Astrocyte (in vitro differentiated cells and primary cell): ENCODE measurements around the gene ABCC10. TPM values are rescaled to one million over a fixed set of nuclear protein-coding genes. Genes with fewer than 3 reads are reported as not detected.

ENCODE experiments used
- DNase-seq: peaks from one replicate; pipeline ENCODE4 v3.0.0-alpha.2; 2010; ENCODE audit warnings: low read depth
- FAIRE-seq: peaks from 2 replicates; lab custom pipeline; 2011; peaks lifted over from hg19 to GRCh38; lab: Jason Lieb, UNC
- H2AFZ ChIP-seq: 2 replicates; pipeline ENCODE4 v1.6.0; 2012; ENCODE audit warnings: low read depth, low read length, inconsistent platforms
- H3K27ac ChIP-seq: 2 replicates; pipeline ENCODE4 v1.5.1; 2011; ENCODE audit warnings: low read depth, low read length, inconsistent platforms
- H3K27me3 ChIP-seq: 2 replicates; pipeline ENCODE4 v1.6.0; 2011; ENCODE audit warnings: low read length, inconsistent platforms; ENCODE audit not compliant: insufficient read depth
- H3K36me3 ChIP-seq: 2 replicates; pipeline ENCODE4 v1.5.1; 2011; ENCODE audit warnings: low read length, inconsistent platforms; ENCODE audit not compliant: insufficient read depth
- H3K4me1 ChIP-seq: 2 replicates; pipeline ENCODE4 v1.5.1; 2011; ENCODE audit warnings: low read length, inconsistent platforms; ENCODE audit not compliant: insufficient read depth
- H3K4me2 ChIP-seq: 2 replicates; pipeline ENCODE4 v1.6.0; 2012; ENCODE audit warnings: low read length, inconsistent platforms
- H3K4me3 ChIP-seq: 2 replicates; pipeline ENCODE4 v1.5.1; 2011; ENCODE audit warnings: low read depth, mild to moderate bottlenecking, low read length, inconsistent platforms; ENCODE audit not compliant: insufficient read depth
- H3K79me2 ChIP-seq: 2 replicates; pipeline ENCODE4 v1.6.0; 2012; ENCODE audit warnings: mild to moderate bottlenecking, low read length, inconsistent platforms; ENCODE audit not compliant: insufficient read depth
- H3K9ac ChIP-seq: 2 replicates; pipeline ENCODE4 v1.6.0; 2012; ENCODE audit warnings: mild to moderate bottlenecking, low read length, inconsistent platforms
- H3K9me3 ChIP-seq: 2 replicates; pipeline ENCODE4 v1.5.1; 2012; ENCODE audit warnings: low read depth, mild to moderate bottlenecking, low read length, inconsistent platforms; ENCODE audit not compliant: insufficient read depth
- H4K20me1 ChIP-seq: 2 replicates; pipeline ENCODE4 v1.6.0; 2012; ENCODE audit warnings: low read length, inconsistent platforms; ENCODE audit not compliant: insufficient read depth
- H3K27ac Mint-ChIP-seq: one replicate; pipeline ENCODE4 v1.8.0; 2021; ENCODE audit warnings: mild to moderate bottlenecking, mixed read lengths; ENCODE audit not compliant: unreplicated experiment
- H3K27me3 Mint-ChIP-seq: one replicate; pipeline ENCODE4 v1.8.0; 2021; ENCODE audit warnings: low read depth, mixed read lengths; ENCODE audit not compliant: unreplicated experiment
- H3K36me3 Mint-ChIP-seq: one replicate; pipeline ENCODE4 v1.8.0; 2021; ENCODE audit warnings: low read depth, mixed read lengths; ENCODE audit not compliant: unreplicated experiment
- H3K4me1 Mint-ChIP-seq: one replicate; pipeline ENCODE4 v1.8.0; 2021; ENCODE audit warnings: low read depth, mixed read lengths; ENCODE audit not compliant: unreplicated experiment
- H3K4me3 Mint-ChIP-seq: one replicate; pipeline ENCODE4 v1.8.0; 2021; ENCODE audit warnings: mild to moderate bottlenecking, moderate library complexity, mixed read lengths; ENCODE audit not compliant: unreplicated experiment
- H3K9me3 Mint-ChIP-seq: one replicate; pipeline ENCODE4 v1.8.0; 2021; ENCODE audit warnings: mild to moderate bottlenecking, mixed read lengths; ENCODE audit not compliant: unreplicated experiment
- EZH2 ChIP-seq: IDR thresholded peaks from 2 replicates; pipeline ENCODE4 v1.6.1; 2012; ENCODE audit warnings: mild to moderate bottlenecking, low read length, inconsistent platforms; ENCODE audit not compliant: insufficient read depth
- total RNA-seq: library from RNA; stranded (reverse); gene quantifications from 2 replicates; pipeline ENCODE4 v1.2.1, GENCODE V29; 2021
- TF ChIP-seq, protein P1 (sequence below): IDR thresholded peaks from 2 replicates; pipeline ENCODE4 v1.5.1; 2011; ENCODE audit warnings: low read depth, mild to moderate bottlenecking, inconsistent platforms, low read length, moderate library complexity; ENCODE audit not compliant: insufficient read depth

ABCC10 gene
- total RNA-seq, 1 donor from 2014 or later, result 37.2 TPM

DNA sequence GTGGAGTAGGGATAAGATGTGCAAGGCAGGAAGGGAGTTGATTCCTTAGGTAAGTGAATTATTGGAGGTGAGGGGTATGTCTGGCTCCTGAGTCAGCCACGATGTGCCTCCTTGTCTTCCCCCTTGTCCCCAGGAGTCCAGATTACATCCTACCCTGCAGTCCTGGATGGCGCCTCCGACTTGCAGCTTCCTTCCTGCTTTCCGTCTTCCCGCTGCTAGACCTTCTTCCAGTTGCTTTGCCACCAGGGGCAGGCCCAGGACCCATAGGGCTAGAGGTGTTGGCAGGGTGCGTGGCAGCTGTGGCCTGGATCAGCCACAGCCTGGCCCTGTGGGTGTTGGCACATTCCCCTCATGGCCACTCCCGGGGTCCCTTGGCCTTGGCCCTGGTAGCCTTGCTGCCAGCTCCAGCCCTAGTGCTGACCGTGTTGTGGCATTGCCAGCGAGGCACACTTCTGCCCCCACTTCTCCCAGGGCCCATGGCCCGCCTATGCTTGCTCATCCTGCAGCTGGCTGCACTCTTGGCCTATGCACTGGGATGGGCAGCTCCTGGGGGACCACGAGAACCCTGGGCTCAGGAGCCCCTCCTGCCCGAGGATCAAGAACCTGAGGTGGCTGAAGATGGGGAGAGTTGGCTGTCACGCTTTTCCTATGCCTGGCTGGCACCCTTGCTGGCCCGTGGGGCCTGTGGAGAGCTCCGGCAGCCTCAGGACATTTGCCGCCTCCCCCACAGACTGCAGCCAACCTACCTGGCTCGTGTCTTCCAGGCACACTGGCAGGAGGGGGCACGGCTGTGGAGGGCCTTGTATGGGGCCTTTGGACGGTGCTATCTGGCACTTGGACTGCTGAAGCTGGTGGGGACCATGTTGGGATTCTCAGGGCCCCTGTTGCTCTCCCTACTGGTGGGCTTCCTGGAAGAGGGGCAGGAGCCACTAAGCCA lies 4.9 kb downstream of the ABCC10 start:
- H3K4me1 ChIP-seq, result peaks cover 24% of the 10 kb centered on the region

DNA sequence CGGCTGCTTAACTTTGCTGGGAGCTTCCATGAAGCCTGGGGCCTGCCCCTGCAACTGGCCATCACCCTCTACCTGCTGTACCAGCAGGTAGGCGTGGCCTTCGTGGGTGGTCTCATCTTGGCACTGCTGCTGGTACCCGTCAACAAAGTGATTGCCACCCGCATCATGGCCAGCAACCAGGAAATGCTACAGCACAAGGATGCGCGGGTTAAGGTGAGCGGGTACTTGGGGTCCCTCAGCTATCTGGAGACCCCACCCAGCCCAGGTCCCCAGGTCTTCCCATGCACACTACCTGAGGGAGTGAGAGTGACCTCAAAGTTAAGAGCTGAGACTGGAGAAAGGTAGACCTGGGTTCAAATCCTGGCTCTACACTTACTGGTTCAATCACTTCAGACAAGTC lies 5.8 kb downstream of the ABCC10 start:
- Mint-ChIP-seq H3K36me3 (peaks cover 25% of the 10 kb centered on the region), H3K4me1 (peaks cover 27% of the 10 kb centered on the region), H3K4me3 (no peak overlapping the region), H3K9me3 (no peaks in the 10 kb centered on the region), H3K27ac (no peak overlapping the region), H3K27me3 (no peaks in the 10 kb centered on the region)
- Histone ChIP-seq H3K79me2 (peaks cover 23% of the 10 kb centered on the region), H3K4me3 (no peak overlapping the region), H3K4me2 (no peak overlapping the region), H3K27me3 (no peaks in the 10 kb centered on the region), H2AFZ (no peak overlapping the region), H3K27ac (no peak overlapping the region), H3K4me1 (peaks cover 23% of the 10 kb centered on the region), H3K9me3 (no peaks in the 10 kb centered on the region), H3K36me3 (no peaks in the 10 kb centered on the region), H4K20me1 (peaks cover 17% of the 10 kb centered on the region), H3K9ac (no peak overlapping the region)
- DNase-seq, result no peak
- no peak for FAIRE-seq
- TF ChIP-seq, protein P1, sequence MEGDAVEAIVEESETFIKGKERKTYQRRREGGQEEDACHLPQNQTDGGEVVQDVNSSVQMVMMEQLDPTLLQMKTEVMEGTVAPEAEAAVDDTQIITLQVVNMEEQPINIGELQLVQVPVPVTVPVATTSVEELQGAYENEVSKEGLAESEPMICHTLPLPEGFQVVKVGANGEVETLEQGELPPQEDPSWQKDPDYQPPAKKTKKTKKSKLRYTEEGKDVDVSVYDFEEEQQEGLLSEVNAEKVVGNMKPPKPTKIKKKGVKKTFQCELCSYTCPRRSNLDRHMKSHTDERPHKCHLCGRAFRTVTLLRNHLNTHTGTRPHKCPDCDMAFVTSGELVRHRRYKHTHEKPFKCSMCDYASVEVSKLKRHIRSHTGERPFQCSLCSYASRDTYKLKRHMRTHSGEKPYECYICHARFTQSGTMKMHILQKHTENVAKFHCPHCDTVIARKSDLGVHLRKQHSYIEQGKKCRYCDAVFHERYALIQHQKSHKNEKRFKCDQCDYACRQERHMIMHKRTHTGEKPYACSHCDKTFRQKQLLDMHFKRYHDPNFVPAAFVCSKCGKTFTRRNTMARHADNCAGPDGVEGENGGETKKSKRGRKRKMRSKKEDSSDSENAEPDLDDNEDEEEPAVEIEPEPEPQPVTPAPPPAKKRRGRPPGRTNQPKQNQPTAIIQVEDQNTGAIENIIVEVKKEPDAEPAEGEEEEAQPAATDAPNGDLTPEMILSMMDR, result no peak
- no peak for TF ChIP-seq EZH2

More for the DNA sequence above, 4.9 kb downstream of the ABCC10 start:
- no peak for FAIRE-seq
- TF ChIP-seq, protein P1, result no peak
- TF ChIP-seq EZH2, result no peak
- Histone ChIP-seq H3K4me3 (no peak overlapping the region), H3K4me2 (no peak overlapping the region), H3K79me2 (peaks cover 26% of the 10 kb centered on the region), H3K36me3 (no peaks in the 10 kb centered on the region), H2AFZ (no peak overlapping the region), H4K20me1 (peaks cover 17% of the 10 kb centered on the region), H3K27ac (no peak overlapping the region), H3K9me3 (no peaks in the 10 kb centered on the region), H3K27me3 (no peaks in the 10 kb centered on the region), H3K9ac (no peak overlapping the region)
- Mint-ChIP-seq H3K27me3 (no peaks in the 10 kb centered on the region), H3K36me3 (peaks cover 19% of the 10 kb centered on the region), H3K4me3 (no peak overlapping the region), H3K9me3 (no peaks in the 10 kb centered on the region), H3K27ac (no peak overlapping the region), H3K4me1 (peaks cover 22% of the 10 kb centered on the region)
- DNase-seq, result no peak
